ENCODE results near the gene HHAT.

HHAT gene

GRCh38 chr1:210540288-210540687, 211.6 kb downstream of the HHAT start:
- no peak for DNase-seq (ENCODE audit: low read depth in 3 of 3)

DNA sequence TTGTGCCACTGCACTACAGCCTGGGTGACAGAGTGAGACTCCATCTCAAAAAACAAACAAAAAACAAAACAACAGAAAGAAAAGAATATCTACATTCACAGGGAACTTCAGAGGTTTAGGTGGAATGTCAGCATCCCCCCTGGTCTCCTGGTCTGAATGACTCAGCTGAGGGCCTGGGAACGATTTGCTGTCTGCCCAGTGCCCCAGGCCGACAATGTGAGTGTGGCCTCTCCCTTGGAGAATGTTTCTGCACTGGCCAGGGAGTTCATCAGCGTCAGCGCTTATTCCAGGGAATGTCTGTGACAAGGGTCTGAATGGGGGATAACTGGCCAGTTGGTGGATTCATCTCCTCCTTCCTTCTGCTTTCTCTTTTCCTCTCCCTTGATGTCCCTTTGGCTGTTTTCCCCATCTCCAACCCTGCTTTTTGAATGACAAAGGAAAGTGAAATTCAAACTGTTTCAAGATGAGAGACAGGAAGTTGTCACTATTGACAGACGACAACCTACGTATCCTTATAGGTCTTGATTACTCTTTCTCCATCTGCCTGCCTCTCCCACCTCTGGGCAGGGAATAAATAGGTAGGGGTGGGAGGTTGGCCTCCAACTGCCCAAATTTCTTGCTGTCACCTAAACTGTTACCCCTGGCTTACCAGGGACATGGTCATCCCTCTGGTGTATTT, 213.1 kb downstream of the HHAT start:
- no peak for DNase-seq (ENCODE audit: low read depth in 3 of 3)

DNA sequence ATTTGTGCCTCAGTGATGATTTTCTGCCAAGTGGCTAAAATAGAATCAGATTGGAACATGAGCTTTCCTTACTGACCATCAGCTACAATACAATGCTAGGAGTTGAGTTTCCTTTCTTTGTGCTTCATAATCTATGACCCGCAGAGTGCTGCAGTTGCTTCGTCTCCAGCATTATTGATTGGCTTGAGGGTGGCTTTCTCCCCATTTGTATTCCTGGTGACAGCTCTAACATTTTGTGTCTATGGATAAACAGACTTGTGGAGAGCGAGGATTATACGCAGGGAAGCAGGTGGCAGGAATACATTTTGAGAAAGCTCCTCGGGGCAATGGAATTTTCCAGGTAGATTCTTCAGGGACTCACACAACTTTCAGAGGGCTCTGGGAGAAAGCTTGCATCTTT, 223.2 kb downstream of the HHAT start:
- no peak for DNase-seq (ENCODE audit: low read depth in 3 of 3)

DNA sequence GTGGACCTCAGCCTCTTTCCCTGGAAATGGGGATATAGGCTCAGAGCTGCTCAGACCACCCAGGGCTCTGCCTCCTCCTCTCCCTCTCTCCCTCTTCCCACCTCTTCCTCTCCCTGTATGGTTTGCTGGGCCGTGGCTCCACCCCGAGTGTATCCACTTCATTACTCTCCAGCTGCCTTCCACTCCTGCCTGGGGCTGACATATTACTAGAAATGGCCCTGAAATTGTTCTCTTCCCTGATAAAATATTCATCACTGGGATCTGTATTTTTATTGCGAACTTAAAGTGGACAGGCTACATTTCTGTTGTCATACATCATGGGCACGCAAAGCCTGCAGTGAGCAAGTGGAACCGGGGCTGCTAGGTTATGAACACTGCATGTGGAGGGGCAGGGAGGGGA, 225.0 kb downstream of the HHAT start:
- no peak for DNase-seq (ENCODE audit: low read depth in 3 of 3)

DNA sequence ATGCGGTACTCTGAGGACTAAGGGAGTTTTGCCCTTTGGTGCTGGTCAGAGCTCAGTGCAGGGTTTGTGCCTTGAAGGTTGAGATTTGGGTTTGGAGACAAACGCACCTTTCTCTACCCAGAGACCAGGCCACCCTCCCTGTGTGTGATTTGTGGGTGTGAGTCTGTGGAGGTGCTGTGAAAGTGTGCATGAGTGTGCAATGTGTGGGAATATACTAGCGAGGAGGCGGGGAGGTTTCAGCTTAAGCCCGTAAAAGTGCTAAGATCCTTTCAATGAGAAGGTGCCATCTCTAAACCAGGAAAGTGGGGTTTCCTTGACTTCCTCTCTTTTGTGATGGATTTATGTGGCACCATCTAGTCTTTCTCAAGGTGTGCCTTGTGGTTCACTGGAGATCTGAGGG, 225.7 kb downstream of the HHAT start:
- no peak for DNase-seq (ENCODE audit: low read depth in 3 of 3)

DNA sequence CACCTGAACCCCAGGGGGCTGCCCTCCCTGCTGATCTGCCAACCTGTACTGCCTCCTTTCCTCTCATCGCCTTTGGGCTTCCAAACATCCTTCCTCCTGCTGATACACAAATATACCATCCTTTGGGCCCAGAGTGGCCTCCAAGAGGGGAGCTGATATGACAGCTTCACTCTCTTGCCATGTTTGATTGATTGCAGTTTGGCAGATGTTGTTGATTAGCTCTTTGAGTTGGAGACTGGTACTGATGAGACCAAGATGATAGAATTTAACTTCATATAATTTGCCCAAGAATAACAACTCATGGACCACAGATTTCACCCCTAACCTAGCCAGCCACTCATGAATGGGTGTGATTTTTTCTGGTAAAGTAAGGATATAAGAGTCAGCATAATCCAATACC, 227.8 kb downstream of the HHAT start:
- DNase-seq (ENCODE audit: low read depth in 3 of 3): no peak

- DNase-seq (ENCODE audit: low read depth in 3 of 3): no peak
These were observed 228.8 kb downstream of the HHAT start for GRCh38 chr1:210557426-210558077.

DNA sequence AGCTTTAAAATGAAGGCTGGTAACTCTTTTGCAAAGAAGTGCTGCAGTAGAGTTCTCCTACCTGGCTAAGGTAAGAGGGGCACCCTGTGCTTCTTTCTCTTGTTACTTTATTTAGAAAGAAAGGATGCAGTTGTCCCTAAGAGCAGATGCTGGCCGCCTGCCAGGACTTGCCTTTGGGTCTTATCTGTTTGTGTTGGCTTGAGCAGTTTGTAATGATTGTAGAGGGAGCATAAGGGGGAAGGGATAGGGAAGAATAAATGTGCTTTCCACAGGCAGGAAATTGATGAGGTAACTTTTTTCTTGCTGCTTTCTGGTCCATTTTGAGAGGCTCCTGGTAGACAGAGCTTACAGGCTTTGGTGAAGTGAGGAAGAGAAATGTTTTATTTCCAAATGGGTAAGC, 229.6 kb downstream of the HHAT start:
- DNase-seq (ENCODE audit: low read depth in 3 of 3): no peak

DNA sequence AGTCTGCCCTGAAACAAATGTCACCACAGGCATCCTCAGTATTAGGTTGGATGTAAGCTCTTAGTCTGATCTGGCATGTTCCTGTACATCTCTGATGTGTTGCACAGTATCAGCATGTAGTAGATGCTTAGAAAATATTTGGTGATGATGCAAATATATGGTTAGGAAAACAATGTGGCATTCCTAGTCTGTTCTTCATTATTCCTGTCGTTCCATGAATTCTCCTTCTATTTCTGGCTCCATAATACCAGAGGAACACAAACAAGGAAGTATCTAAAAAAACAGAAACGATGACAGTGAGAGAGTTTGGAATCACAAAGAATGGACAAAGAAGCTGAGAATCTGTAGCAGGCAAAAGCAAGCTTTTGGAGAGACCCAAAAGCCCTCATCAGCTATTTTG, 236.6 kb downstream of the HHAT start:
- no peak for DNase-seq (ENCODE audit: low read depth in 3 of 3)

GRCh38 chr1:210568631-210569030, 239.9 kb downstream of the HHAT start:
- no peak for DNase-seq (ENCODE audit: low read depth in 3 of 3)

DNA sequence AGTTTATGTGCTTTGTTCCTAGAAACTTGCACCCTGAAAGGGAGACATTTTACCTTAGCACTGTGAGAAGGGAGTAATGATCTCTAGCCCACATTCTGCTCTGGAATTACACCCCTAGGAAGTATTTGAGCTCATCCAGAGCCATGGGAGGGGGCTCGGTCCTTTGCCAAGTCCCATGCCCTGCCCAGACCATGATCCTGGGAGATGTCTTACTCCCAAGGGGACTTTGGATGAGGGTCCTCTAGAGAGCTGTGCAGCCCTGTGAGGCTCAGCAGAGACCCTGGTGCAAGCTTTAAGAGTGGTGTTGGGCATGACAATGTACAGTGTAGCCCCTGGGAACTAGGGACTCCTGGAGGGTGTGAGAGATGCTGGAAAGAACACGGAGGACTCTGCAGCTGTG, 241.4 kb downstream of the HHAT start:
- DNase-seq (ENCODE audit: low read depth in 3 of 3): no peak

DNA sequence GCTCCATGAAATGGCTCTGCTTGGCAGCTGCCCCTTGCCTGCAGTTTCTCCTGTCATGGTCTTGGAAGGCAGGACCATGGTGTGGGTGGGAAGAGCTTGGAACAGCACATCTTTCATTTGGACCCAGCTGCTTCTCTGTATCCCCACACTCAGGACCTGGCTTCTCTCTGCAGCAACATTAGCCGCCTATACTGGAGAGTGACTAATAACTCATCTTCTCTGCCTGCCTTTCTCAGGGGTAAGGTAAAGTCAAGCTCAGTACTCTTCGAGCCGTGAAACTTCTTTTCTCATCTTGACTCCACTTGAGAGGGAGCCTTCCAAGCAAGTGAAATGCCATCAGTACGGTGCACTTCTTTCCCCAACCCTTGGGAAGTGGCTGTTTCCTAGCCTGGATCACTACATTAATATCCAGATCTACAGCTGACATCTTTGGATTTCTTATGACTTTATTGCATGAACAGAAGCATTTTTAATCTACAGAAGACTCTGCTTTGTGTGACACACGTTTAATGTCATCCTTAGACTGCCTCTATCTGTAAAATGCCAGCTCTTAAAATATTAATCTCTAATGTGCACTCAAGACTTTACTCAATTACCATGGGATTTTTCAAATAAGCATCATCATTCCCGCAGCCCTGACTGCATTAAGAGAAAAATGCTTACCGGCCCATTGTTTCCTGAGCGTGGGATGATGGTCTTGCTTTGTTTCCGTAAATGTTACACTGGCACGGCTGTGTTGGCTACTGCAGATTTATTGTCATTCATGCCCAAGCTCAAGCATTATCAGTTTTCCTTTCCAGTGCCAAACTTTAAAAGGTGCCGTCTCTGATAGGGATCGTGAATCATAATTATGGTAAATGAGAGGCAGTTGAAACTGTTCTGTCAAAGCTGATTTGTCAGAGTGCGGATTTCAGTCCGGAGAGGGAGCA, 242.9 kb downstream of the HHAT start:
- DNase-seq (ENCODE audit: low read depth in 3 of 3): no peak

DNA sequence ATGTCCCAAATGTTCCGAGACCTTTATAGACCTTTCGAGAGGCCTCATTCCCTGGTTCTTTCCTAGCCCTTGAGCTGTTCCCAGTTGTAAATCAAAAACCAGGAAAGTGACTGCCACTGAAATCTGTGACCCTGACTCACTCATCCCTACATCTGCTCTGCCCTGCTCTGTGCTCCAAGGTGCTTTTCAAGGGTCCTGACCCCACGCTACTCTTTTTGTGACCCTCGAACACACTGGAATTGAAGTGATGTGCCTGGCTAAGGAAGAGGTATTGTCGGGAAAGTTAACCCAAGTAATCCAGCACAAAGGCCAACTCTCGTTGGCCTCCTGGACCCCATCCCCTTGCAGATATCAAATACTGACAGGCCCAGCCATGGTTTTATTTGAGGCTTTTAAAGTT, 244.4 kb downstream of the HHAT start:
- no peak for DNase-seq (ENCODE audit: low read depth in 3 of 3)

- DNase-seq (ENCODE audit: low read depth in 3 of 3): no peak
These were observed 253.7 kb downstream of the HHAT start for GRCh38 chr1:210582205-210582970.

DNA sequence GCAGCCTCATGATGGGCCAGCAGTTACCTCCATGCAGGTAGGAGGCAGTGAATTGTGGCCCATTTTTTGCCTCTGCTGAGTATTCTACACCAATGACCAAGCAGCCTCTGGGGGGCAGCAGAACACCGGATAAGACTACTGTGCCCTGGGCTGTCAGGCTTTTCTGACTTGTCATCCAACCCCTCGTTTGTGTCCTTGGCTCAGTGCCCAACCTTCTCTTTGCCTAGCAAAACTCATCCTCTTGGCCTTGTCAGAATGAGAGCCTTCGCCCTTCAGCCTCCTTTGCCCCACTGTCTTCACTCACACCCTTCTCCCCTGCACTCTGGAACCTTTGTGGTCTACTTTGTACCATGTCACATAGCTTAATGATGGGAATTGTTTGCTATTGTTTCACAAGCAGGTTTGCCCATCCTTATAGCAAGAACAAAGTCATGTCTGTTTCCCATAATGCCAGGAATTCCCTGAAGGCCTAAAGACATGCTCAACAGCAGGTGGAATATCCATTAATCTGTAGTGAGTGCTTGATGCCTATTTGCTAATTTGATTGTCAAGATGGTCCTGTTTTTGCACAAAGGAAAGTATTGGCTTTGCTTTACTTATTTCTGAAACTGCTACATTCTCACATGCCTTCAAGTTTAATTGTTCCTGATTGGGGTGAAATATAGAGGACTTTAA, 255.9 kb downstream of the HHAT start:
- peak; percentile 16 to 43 (median 31) for DNase-seq (ENCODE audit: low read depth in 3 of 3)

DNA sequence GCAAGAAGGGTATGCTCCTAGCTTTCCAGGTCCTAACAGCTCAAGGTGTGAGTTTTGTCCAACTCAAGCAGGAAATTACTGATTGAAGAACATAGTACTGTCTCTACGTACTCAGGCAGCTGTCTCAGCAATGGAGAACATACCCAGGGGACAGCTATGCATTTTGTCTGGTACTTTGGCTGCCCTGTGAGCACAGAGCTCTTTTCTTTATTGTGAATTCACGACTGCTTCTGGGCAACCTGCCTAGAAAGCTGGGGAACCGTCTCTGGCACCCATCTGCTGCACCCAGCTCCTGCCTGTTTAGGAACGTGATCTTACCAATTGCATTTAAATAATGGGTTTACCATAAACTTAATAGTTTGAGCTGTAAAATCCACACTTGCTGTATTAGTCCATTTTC, 258.1 kb downstream of the HHAT start:
- DNase-seq (ENCODE audit: low read depth in 3 of 3): no peak

GRCh38 chr1:210587566-210587965, 258.9 kb downstream of the HHAT start:
- no peak for DNase-seq (ENCODE audit: low read depth in 3 of 3)

GRCh38 chr1:210588357-210588756, 259.7 kb downstream of the HHAT start:
- no peak for DNase-seq (ENCODE audit: low read depth in 3 of 3)

GRCh38 chr1:210588946-210589345, 260.2 kb downstream of the HHAT start:
- DNase-seq (ENCODE audit: low read depth in 3 of 3): no peak

DNA sequence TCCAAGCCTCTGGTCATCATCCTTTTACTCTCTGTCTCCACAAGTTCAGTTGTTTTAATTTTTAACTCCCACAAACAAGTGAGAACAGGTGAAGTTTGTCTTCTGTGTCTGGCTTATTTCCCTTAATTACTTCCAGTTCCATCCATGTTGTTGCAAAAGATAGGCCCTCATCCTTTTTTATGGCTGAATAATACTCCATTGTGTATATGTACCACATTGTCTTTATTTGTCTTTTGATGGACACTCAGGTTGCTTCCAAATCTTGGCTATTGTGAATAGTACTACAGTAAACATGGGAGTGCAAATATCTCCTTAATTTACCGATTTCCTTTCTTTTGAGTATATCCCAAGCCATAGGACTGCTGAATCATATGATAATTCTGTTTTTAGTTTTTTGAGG, 262.5 kb downstream of the HHAT start:
- DNase-seq (ENCODE audit: low read depth in 3 of 3): no peak

DNA sequence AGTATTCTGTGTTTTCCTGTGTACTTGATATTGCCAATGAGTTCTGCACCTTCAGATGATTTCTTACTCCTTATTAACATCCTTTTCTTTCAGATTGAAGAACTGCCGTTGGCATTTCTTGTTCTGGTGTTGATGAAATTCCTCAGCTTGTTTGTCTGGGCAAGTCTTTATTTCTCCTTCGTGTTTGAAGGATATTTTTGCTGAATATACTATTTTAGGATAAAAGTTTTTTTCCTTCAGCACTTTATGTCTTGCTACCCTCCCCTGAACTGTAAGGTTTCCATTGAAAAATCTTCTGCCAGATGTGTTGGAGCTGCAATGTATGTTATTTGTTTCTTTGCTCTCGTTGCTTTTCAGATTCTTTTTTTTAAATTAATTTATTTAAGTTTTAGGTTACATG, 265.9 kb downstream of the HHAT start:
- DNase-seq (ENCODE audit: low read depth in 3 of 3): no peak
